ENCODE results near the gene PRKCA.
"Not testable (repeated sequence)": the region's sequence is repeated elsewhere in the genome, so short reads cannot be mapped to it uniquely, and the experiment has no call there.

The PRKCA gene

DNA sequence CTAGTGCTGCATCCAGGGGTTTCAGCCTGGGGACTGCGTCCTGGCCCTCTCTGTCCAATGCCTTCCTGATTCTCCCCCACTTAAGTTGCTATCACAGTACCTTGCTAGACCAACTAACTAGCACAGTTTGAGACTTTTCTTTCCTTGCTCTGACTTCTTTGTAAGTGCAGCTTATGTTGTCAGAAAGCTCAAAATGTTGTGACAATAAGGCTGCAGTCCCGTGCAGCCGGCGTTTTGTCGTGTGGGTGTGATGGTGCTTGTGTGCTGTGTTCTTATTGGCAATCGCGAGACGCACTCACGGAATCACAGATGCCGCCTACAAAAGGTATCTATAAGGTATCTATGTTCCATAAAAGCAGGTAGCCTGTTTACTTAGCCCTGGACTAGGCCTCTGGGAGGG lies 132.8 kb downstream of the PRKCA start:
- no peak for DNase-seq (ENCODE audit: low spot score)

DNA sequence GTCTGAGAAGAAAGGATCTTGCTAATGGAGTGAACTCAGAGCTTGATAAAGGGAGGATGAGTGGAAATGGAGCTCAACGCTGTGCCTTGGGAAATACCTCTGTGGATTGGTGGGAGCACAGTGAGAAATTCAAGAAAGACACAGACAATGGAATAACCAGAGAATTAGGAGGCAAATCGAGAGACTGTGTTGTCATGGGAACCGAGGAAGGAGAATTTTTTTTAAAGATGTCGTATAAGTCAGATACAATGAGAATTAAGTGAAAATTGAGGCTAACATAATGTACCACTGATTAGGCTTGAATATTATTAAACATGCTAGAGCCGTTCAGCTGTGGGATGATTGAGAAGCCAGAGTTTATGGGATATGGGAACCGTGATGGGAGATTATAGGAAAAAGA lies 134.2 kb downstream of the PRKCA start:
- DNase-seq (ENCODE audit: low spot score), result no peak

DNA sequence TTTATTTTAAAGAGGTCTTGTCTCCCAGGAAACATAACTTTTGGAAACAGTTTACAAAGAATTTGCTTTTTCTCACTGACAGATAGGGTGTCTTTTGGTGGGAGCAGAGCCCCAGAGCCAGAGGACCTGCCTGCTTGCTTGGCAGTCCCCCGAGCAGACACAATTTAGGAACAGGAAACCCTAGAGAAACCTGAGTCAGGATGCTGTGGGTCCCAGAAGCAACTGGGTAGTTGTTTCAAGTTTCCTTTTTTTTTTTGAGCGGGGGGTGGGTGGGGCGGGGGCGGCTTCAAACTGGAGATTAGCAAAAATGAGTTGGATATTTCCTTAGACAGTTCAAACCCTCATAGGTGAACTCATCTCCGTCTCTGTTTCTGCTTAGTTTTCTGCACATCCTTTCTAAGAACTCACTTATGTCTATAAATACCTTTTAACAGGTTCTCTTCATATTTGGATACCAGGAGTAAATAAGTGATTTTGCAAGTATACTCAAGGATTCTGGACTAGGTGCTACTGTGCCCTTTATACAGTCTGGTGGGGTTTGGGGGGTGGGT lies 135.1 kb downstream of the PRKCA start:
- no peak for DNase-seq (ENCODE audit: low spot score)

DNA sequence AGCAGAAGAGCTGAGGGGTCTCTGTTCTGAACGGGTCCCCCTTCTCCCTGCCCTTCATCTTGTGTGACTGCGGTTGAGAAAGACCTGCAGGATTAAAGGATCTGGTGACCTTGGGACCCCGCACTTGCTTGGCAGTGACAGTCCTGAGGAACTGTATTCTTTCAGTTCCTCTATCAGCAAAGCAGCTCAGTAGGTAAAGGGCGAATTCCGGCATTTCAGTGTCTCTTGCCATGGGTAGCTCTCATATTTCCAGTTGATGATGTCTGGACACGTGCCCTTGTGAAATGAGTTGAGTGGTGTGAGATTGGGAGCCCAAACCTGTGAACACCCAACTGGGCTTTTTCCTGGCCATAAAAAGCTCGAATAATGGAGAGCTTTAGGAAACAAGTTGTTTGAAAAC lies 135.7 kb downstream of the PRKCA start:
- no peak for DNase-seq (ENCODE audit: low spot score)

DNA sequence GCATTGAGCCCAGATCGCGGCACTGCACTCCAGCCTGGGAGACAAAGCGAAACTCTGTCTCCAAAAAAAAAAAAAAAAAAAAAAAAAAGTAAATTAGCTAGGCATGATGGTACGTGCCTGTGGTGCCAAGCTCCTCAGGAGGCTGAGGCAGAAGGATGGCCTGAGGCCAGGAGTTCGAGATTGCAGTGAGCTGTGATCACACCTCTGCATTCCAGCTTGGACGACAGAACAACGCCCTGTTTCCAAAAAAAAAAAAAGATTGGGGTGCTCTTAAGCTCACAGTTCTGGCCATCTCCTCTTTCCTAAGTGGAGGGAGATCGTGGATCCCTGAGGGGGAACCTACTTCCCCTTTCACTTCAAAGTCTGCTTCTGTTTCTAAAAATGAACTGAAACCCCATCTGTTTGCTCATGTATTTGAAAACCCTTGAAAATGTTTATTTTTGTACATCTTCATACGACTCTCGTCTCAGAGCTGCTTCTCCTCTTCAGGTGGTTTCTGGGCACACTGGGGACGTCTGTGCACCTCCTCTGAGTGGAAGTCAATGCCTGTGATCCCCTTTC lies 138.8 kb downstream of the PRKCA start:
- no peak for DNase-seq (ENCODE audit: low spot score)

DNA sequence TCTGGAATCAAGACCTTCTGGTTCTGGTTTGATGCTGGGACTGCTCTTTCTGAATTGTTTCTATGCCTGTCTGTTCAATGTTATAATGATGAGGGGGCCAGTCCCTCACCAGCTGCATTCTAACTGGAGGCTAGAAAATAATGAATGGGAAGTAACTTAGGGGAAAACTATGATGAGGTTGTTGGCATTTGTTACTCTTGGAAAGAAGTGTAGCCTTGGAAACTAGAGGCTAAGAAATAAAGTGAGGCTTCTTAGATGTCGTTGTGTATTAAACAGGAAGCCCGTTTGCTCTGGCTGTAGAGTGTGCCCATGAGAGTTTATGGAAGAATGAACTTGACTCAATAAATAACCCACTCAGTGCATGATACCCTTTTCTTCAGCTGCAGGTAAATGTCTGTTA lies 140.8 kb downstream of the PRKCA start:
- no peak for DNase-seq (ENCODE audit: low spot score)

DNA sequence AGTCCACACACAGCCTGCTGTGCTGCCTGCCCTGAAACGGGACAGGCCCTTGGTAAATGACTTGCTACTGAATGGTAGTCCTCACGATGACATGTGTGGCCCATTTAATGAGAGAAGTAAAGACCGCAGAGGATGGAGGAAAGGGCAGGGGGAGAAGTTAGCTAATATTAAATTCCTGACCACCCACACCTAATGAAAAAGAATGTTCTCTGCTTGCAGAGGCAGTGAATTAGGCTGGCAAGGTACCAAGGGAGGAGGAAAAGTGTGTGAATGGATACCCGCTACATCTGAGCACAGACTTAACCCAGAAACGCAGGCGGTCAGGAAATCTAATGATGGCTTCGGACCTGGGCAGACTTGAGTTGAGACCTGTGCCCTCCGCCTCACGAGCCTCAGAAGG lies 141.2 kb downstream of the PRKCA start:
- no peak for DNase-seq (ENCODE audit: low spot score)

DNA sequence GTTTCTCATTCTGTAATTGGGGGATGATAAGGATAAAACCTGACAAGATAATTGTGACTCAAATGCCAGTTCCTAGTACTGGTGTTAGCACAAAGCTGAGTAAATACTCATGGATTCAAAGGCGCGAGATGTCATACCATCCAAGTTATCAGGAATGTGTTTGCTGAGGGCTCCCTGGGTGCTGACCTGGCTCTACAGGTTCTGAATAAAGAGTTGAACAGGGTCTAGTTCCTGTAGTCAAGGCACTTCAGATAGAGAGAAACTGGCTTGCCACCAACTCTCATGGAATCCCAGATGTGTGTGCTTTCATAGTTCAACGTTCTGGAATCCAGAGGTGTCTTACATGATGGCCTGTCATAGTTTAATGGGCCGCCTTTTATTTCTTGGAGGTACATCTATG lies 141.6 kb downstream of the PRKCA start:
- no peak for DNase-seq (ENCODE audit: low spot score)

DNA sequence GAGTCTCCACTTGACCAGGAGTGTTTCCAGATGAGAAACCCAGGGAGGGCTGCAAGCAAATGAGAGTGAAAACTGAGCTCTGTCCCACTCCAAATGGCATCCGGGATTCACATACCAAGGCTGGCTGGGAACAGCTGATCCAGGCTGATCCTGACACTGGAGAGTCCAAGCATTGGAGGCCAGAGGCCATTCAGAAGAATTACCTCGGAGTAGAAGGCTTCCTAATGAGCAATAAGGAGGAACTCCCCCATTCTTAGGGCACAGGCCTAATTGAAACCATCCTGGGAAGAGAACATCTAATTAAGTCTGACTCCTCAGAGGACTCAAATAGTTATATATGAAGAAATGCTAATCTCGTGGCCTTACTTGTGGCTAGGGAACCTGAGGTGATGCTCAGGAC lies 142.8 kb downstream of the PRKCA start:
- DNase-seq (ENCODE audit: low spot score), result no peak

DNA sequence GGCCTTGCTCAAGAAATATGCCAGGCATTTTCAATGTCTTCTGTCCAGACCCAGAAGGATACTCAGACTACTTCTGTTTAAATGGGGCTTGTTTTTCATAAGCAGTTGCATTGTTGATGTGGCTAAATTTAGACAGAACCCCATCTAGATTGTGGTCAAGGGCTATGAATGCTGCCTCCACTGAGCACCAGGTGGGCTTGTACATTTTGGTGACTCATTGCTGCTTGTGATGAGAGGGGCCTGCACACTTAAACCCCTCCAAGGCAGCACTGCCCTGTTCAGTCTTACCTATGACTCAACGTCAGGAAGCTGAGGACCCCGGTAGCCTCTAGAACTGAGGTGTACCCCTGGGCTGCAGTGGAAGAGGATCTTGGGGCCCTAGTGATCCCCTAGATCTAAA lies 144.0 kb downstream of the PRKCA start:
- no peak for DNase-seq (ENCODE audit: low spot score)

DNA sequence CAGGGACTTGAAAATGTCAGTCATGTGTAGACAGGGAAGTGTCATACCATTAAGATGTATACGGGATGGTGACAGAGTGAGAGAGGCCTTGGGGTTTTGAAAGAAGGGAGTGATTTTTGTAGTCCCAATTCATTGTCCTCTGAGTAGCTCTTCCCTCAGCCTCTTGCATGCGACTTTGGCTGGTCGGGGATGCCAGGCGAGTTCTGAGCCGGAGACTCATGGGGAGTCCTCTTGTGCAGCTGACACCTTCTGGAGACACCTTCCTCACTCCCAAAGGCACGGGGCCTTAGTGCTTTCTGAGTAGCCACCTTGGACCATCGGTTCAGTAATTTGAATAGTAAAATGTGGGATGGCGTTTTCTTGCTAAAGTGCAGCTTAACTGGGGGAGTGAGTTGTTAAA lies 144.7 kb downstream of the PRKCA start:
- no peak for DNase-seq (ENCODE audit: low spot score)

DNA sequence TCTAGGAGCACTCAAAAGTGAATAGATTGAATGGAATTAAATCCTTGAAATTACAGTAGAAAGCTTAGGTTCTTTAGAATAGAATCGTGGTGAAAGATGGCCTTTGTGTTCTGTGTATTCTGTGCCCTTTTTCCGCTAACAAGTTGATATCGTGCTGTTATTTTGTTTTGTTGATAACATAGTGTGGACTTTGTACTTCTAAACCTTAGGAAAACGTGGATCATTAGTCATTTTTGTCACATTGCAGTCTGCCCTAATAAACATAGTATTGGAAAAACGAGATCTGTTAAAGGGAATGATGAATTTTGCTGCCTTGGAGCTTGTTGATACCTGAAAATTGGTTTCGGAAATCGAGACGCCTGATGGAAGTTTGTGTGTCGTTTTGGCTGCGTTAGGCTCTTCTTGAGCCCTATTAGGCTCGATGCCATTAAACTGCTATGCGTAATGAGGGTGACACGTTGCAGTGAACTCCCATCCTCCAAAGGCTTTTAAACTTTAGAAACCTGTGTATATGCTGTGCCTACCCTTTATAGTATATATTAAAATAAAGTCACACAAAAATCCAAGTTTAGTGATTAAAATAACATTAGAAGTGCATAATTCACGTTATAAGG lies 145.7 kb downstream of the PRKCA start:
- DNase-seq (ENCODE audit: low spot score), result no peak

DNA sequence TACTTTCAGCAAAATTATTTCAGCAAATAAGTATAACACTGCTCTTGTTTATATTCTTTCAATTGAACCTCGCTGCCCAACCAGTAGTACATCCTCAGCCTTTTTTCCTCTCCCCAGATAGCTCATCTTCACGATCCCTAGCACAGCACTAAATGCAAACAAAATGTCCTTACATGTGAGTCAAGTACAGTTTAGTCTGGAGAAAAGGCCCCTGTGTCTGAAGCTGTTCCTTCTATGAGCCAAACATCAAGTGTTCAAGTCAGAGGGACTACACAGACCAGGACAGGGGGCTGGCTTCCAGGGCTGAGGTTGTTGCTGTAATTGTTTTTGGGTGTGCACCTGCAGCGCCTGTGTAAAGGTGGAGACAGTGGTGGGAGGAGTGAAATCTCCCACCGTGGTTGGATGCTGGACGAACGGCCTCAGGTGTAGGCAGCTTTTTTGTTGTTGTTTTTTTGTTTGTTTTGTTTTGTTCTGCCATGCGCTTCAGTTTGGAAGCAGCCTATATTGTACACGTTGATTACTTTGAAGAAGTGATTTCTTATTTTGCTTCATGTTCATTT lies 147.1 kb downstream of the PRKCA start:
- DNase-seq (ENCODE audit: low spot score), result no peak

DNA sequence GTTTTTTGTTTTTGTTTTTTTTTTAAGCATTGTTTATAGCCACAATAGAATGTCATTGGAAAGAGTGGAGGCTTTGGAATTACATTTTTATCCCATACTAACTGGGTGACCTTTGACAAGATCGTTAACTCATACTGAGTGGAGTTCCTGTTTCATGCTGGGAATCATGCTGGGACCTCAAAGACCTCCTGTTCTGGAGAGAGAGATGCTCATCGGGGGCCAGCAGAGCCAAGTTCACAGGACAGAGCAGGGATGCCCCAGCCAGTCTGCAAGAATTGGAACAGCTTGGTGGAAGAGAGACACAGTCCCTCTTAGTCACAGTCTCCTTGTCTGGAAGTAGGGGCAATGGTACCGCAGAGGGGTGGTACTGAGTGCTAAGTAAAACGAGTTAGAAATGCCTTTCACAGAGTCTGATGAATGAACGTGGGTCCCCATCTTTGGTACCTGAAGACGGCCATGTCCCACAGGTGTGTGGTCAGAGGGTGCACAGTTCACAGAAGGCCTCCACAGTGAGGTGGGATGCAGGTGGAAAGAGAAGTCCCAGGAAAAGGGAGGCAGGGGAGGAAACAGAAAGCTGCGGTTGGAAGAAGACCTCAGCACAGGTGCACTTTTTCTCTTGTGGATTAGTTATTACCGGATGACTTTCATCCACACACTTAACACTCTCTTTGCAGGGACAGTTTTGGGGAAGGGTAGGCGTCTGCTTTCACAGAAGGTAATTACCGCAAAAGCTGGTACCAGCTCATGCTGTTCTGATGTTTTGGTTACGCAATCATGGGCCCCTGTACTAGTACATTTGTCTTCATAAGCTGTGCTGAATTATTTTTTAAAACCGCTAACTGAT lies 147.8 kb downstream of the PRKCA start:
- DNase-seq (ENCODE audit: low spot score), result no peak

DNA sequence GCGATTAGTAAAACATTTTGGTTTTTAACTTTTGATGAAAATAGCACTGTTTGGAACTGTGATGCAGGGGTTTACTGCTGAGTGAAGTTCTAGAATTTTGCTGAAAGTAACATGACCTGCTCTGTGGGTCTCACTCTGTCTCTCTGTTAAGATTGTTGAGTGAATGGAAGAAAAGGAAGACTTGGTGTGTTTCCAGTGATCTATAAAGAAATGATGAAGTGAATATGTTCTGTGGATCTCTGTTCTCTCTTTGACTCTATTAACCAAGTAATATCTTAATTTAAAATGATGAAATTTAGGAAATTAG lies 148.4 kb downstream of the PRKCA start:
- no peak for DNase-seq (ENCODE audit: low spot score)

DNA sequence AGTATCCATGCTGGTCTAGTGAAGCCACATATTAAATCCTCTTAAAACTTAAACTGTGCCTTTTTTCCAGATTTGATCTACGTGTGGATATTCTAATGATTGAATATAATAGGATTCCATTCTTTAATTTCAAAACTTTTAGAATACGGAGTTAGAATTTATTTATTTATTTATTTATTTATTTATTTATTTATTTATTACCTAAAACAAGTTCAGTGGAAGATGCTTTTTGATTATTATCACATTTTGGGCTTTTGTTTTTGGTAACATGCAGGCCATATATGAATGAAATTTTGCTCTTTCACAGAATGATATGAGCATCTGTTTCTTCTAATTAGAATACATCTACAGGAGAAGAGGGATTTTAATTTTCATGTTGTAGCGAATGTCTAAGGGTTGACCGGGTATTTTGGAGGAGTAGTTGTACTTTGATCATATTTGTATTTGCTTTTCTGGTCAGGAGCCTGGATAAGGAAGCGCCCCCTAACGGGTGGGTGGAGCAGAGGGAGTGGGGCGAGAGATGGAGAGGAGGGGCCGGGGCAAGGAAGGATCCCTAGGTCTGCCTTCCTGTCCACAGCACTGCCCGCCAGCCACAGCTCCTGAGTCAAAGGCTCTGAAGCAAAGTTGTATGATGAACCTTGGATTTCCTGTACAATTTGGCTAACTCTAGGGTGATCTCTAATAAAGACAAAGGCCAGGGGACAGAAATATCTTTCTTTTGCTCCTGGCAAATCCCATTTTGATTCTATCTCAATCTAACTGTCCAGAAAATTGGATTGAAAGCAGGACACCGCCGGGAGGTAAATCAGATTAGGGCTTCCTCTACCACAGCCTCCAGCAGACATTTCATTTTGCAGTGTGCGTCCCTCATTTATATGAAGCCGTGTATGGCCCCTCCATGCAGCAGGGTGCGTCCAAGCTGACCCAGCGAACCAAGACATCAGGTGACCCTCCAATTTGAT lies 149.1 kb downstream of the PRKCA start:
- peak; percentile 99 for DNase-seq (ENCODE audit: low spot score)

DNA sequence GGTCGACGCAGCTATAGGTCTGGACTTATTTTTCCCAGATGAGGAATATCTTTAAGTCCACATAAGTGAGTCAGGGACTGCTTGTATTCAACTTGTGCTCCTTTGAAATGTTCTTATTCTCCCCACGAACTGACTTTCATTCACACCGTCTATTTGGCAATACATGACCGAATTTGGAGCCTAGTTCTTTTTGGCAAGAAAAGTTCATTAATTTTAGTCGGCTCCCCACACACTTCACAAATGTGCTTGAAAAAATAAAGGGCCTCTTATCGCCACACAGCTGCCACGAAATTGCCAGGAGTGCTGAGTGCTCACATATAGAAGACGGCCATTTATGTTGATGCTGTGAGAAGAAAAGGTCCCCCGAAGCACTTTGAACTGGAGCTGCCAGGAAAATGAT lies 152.6 kb downstream of the PRKCA start:
- DNase-seq (ENCODE audit: low spot score), result no peak

DNA sequence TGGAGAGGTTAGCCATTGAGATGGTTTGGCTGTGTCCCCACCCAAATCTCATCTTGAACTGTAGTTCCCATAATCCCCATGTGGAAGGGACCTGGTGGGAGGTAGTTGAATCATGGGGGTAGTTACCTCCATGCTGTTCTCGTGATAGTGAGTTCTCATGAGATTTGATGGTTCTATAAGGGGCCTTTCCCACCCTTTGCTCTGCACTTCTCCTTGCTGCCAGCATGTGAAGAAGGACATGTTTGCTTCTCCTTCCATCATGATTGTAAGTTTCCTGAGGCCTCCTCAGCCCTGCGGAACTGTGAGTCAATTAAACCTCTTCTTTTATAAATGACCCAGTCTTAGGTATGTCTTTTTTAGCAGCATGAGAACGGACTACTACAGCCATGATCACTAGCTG lies 155.1 kb downstream of the PRKCA start:
- not testable (repeated sequence) for DNase-seq (ENCODE audit: low spot score)

DNA sequence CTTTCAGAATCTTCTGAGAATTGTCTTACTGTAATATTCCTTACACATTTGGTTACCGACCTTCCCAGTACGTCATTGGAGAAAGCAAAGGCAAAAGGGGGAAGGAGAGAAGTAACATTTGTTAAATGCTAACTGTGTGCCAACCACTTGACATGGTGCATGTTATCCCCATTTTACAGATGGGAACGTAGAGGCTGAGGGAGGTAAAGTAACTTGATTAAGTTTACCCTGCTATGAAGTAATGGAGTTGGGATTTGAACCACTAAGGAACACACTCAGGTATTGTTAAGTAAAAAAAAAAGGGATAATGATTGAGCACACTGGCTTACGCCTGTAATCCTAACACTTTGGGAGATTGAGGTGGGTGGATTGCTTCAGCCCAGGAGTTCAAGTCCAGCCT lies 156.4 kb downstream of the PRKCA start:
- no peak for DNase-seq (ENCODE audit: low spot score)

DNA sequence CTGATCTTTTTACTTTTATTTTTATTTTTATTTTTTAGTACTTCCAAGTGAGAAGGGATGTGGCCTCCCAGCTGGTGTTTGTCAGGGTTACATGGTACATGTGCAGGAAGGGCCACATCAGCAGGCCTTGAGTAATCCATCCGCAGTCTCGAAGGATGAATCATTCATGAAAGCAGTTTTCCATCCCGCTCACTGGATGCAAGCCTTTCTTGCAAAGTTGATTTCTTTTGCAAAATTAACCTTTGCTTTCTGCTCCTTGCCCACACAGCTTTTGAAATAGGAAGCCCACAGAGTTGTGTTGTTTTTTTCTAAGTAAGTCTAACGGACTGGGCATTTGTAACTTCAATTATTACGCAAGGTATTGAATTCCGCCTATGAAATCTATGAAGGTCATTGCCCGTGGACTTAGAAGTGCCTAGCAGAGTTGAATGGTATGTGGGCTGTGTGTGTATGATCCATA lies 157.4 kb downstream of the PRKCA start:
- no peak for DNase-seq (ENCODE audit: low spot score)

DNA sequence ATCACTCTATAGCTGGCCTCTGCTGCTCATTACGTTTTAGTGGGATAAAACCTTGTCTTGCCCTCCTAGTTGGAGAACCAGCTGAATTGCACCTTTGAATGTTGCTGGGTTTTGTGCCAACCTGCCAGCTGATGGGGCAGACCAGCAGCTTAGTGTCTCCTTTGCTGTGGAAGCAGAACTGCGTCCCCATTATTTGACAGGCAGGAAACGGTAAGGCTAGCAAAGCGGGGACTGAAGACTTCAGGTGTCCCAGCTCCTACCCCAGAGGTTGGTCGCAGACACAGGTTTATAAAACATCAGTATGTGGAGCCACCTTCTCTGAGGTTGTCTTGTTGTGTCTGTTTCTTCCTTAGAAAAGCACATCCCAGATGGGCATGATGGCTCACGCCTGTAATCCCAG lies 158.1 kb downstream of the PRKCA start:
- DNase-seq (ENCODE audit: low spot score), result no peak
